CD4-positive, alpha-beta T cell treated with Interferon gamma for 1 hour (primary cell): ENCODE data around the gene OBSCN.

Source experiments
- DNase-seq: peaks from one replicate; pipeline ENCODE4 v3.0.0-alpha.2; 2020

The OBSCN gene

GRCh38 chr1:228372183-228373003 lies 164.5 kb downstream of the OBSCN start:
- DNase-seq = no peak

- DNase-seq = no peak
These were observed 165.3 kb downstream of the OBSCN start for GRCh38 chr1:228373004-228373680.

- no peak for DNase-seq
These were observed 166.1 kb downstream of the OBSCN start for GRCh38 chr1:228373681-228374571.

- no peak for DNase-seq
These were observed 167.1 kb downstream of the OBSCN start for GRCh38 chr1:228374711-228375577.

- no peak for DNase-seq
These were observed 167.9 kb downstream of the OBSCN start for GRCh38 chr1:228375578-228376261.

- no peak for DNase-seq
These were observed 168.4 kb downstream of the OBSCN start for GRCh38 chr1:228376262-228376628.

GRCh38 chr1:228376651-228377631 lies 169.1 kb downstream of the OBSCN start:
- DNase-seq = no peak

GRCh38 chr1:228377664-228378089 lies 169.8 kb downstream of the OBSCN start:
- DNase-seq = no peak

GRCh38 chr1:228378090-228378872 lies 170.4 kb downstream of the OBSCN start:
- DNase-seq = peak; percentile 32

GRCh38 chr1:228378873-228379460 lies 171.1 kb downstream of the OBSCN start:
- DNase-seq = no peak

- no peak for DNase-seq
These were observed 171.8 kb downstream of the OBSCN start for GRCh38 chr1:228379666-228380065.

- no peak for DNase-seq
These were observed 173.5 kb downstream of the OBSCN start for GRCh38 chr1:228381356-228381755.

- DNase-seq = no peak
These were observed 175.9 kb downstream of the OBSCN start for GRCh38 chr1:228383773-228384172.

GRCh38 chr1:228385232-228385631 lies 177.4 kb downstream of the OBSCN start:
- no peak for DNase-seq

GRCh38 chr1:228387321-228387720 lies 179.5 kb downstream of the OBSCN start:
- no peak for DNase-seq

GRCh38 chr1:228390649-228391048 lies 182.8 kb downstream of the OBSCN start:
- no peak for DNase-seq

- no peak for DNase-seq
These were observed 183.7 kb downstream of the OBSCN start for GRCh38 chr1:228391411-228392020.

GRCh38 chr1:228392111-228392936 lies 184.5 kb downstream of the OBSCN start:
- DNase-seq = no peak
